Left renal cortex interstitium (tissue), 4 donors: ENCODE results near the gene FAM78B. TPM values are rescaled to one million over a fixed set of nuclear protein-coding genes. Genes with fewer than 3 reads are reported as not detected.

Experiments
- DNase-seq, 4 donors: peaks; one replicate each; pipeline ENCODE4 v3.0.0-alpha.2; 2013; ENCODE audit warnings: low read depth in 4 of 4, low spot score in 2 of 4, missing footprints in 1 of 4
- polyA plus RNA-seq, 4 donors: library from polyadenylated mRNA; unstranded; fragments of 120-200 nt; gene quantifications; one replicate each; pipeline ENCODE4 v1.2.1, GENCODE V29; 2013; ENCODE audit not compliant: insufficient read length in 4 of 4

Gene FAM78B
- polyA plus RNA-seq, 4 donors = 1.1 to 3.9 (median 1.6) TPM

DNA sequence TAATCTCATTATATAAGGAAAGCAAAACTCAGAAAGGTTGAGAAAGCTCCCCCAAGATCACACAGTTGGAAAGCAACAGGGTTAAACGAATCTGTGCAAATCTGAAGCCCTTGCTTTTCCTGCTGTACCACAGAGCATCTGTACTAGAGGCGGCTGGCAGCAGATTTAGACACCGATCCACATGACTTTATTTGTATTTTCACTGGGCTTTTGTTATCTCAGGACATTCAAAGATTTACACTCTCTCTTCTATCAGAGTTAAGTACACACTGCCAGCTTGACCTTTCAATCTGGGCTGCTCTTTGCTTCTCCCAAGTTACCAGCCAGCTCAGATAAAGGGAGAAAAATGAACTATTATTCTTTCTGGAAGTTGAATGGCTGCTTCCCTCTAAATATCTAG, 146.6 kb downstream of the FAM78B start:
- no peak for DNase-seq
